ENCODE data around the gene CCL24. TPM values are rescaled to one million over a fixed set of nuclear protein-coding genes. Genes with fewer than 3 reads are reported as not detected.
"Not testable (repeated sequence)": the region's sequence is repeated elsewhere in the genome, so short reads cannot be mapped to it uniquely, and the experiment has no call there.

CCL24 gene
- total RNA-seq, 1 donor from 2014 or later: not detected

DNA sequence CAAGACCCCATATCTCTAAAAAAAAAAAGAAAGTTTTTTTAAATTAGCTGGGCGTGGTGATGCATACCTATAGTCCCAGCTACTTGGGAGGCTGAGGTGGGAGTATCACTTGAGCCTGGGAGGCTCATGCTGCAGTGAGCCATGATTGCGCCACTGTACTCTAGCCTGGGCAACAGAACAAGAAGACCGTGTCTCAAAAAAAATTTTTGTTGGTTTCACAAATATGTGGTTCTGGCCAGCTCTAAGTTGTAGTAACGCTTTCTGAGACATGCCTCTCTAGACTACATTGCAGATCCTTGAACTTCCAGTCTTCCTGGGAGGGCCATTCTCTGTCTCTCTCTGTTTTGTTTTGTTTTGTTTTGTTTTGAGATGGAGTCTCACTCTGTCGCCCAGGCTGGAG lies 40.6 kb upstream of the CCL24 start:
- H3K4me3 Mint-ChIP-seq (ENCODE audit: unreplicated experiment): no peak overlapping the region
- no peaks in the 10 kb centered on the region for H3K27me3 Mint-ChIP-seq (ENCODE audit: unreplicated experiment)
- no peak for DNase-seq (ENCODE audit: low spot score)
- H3K4me1 Mint-ChIP-seq (ENCODE audit: unreplicated experiment): no peaks in the 10 kb centered on the region
- no peak overlapping the region for H3K27ac Mint-ChIP-seq (ENCODE audit: unreplicated experiment)
- no peaks in the 10 kb centered on the region for H3K36me3 Mint-ChIP-seq (ENCODE audit: low read depth, unreplicated experiment)
- TF ChIP-seq, protein P1, sequence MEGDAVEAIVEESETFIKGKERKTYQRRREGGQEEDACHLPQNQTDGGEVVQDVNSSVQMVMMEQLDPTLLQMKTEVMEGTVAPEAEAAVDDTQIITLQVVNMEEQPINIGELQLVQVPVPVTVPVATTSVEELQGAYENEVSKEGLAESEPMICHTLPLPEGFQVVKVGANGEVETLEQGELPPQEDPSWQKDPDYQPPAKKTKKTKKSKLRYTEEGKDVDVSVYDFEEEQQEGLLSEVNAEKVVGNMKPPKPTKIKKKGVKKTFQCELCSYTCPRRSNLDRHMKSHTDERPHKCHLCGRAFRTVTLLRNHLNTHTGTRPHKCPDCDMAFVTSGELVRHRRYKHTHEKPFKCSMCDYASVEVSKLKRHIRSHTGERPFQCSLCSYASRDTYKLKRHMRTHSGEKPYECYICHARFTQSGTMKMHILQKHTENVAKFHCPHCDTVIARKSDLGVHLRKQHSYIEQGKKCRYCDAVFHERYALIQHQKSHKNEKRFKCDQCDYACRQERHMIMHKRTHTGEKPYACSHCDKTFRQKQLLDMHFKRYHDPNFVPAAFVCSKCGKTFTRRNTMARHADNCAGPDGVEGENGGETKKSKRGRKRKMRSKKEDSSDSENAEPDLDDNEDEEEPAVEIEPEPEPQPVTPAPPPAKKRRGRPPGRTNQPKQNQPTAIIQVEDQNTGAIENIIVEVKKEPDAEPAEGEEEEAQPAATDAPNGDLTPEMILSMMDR (IDR thresholded peaks at IDR 0.05; ENCODE audit: unreplicated experiment): no peak
- no peaks in the 10 kb centered on the region for H3K9me3 Mint-ChIP-seq (ENCODE audit: unreplicated experiment)

DNA sequence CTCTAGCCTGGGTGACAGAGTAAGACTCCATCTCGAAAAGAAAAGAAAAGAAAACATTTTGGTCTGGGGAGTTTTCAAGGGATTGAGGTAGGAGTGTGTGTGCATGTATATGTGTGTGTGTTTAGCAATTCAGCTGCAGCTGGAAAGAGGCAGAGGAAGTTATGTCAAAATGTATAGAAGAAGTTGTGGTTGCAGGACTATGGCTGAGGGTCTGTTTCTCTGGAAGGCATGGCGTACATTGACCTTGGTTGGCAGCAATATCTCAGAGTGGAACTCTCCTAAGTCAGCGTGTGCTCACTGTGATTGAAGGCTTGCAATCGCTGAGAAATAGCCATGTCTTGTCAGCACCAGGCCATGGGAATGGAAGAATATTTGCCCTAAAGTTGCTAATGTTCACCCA lies 36.6 kb upstream of the CCL24 start:
- no peaks in the 10 kb centered on the region for H3K36me3 Mint-ChIP-seq (ENCODE audit: low read depth, unreplicated experiment)
- no peaks in the 10 kb centered on the region for H3K27me3 Mint-ChIP-seq (ENCODE audit: unreplicated experiment)
- DNase-seq (ENCODE audit: low spot score): no peak
- H3K4me3 Mint-ChIP-seq (ENCODE audit: unreplicated experiment): no peak overlapping the region
- no peaks in the 10 kb centered on the region for H3K4me1 Mint-ChIP-seq (ENCODE audit: unreplicated experiment)
- no peaks in the 10 kb centered on the region for H3K9me3 Mint-ChIP-seq (ENCODE audit: unreplicated experiment)
- no peak overlapping the region for H3K27ac Mint-ChIP-seq (ENCODE audit: unreplicated experiment)
- TF ChIP-seq, protein P1 (IDR thresholded peaks at IDR 0.05; ENCODE audit: unreplicated experiment): no peak

DNA sequence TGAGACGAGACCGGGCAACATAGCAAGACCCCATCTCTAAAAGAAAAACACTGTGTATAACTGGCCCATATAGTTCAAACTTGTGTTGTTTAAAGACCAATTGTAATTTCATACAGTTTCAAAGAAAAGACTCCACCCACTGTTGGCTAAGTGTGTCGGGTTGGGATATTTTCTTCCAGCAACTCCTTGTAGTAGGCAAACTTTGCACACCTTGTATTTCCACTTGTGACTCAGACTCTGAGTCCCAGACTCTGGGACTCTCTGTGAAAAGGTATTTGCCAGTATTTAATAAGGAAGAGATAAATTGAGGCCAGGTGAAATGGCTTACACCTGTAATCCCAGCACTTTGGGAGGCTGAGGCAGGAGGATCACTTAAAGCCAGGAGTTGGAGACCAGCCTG lies 36.0 kb upstream of the CCL24 start:
- H3K36me3 Mint-ChIP-seq (ENCODE audit: low read depth, unreplicated experiment): no peaks in the 10 kb centered on the region
- H3K27ac Mint-ChIP-seq (ENCODE audit: unreplicated experiment): no peak overlapping the region
- H3K9me3 Mint-ChIP-seq (ENCODE audit: unreplicated experiment): no peaks in the 10 kb centered on the region
- no peaks in the 10 kb centered on the region for H3K27me3 Mint-ChIP-seq (ENCODE audit: unreplicated experiment)
- no peak for DNase-seq (ENCODE audit: low spot score)
- no peak overlapping the region for H3K4me3 Mint-ChIP-seq (ENCODE audit: unreplicated experiment)
- no peaks in the 10 kb centered on the region for H3K4me1 Mint-ChIP-seq (ENCODE audit: unreplicated experiment)
- TF ChIP-seq, protein P1 (IDR thresholded peaks at IDR 0.05; ENCODE audit: unreplicated experiment): no peak

DNA sequence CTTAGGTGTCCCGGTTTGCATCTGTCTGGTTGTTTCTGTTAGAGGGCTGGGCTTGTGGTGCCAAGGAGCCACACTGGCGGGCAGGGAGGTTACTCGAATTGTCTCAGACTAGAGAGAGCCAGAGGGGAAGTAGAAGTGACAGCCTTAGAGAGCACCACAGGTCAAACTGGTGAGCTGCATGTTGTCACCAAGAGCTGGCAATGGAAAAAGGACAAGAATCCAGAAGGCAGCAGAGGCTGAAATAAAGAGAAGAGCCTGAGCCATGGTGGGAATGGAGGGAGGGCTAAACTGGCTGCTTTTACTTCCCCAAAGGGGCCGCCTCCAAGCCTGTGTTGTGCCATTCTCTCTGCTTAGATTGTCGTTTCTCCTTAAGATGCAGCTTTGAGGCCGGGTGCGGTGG lies 34.1 kb upstream of the CCL24 start:
- Mint-ChIP-seq H3K36me3 (ENCODE audit: low read depth, unreplicated experiment) (no peaks in the 10 kb centered on the region), H3K27ac (ENCODE audit: unreplicated experiment) (no peak overlapping the region), H3K9me3 (ENCODE audit: unreplicated experiment) (no peaks in the 10 kb centered on the region), H3K4me3 (ENCODE audit: unreplicated experiment) (no peak overlapping the region), H3K4me1 (ENCODE audit: unreplicated experiment) (peaks cover 2% of the 10 kb centered on the region), H3K27me3 (ENCODE audit: unreplicated experiment) (no peaks in the 10 kb centered on the region)
- TF ChIP-seq, protein P1 (IDR thresholded peaks at IDR 0.05; ENCODE audit: unreplicated experiment): no peak
- DNase-seq (ENCODE audit: low spot score): no peak

DNA sequence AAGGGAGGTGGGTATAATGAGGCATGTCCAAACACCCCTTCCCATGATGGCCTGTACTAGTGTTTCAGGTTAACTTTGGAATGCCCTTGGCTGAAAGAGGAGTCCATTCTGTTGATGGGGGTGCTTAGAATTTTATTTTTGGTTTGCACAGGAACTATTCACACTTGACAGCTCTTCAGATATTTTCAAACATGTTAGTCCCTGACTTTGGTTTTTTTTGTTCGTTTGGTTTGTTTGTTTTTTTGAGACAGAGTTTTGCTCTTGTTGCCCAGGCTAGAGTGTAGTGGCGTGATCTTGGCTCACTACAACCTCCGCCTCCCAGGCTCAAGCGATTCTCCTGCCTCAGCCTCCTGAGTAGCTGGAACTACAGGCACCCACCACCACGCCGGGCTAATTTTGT lies 31.5 kb upstream of the CCL24 start:
- not testable (repeated sequence) for H3K27ac Mint-ChIP-seq (ENCODE audit: unreplicated experiment); H3K4me1 Mint-ChIP-seq (ENCODE audit: unreplicated experiment); H3K36me3 Mint-ChIP-seq (ENCODE audit: low read depth, unreplicated experiment); DNase-seq (ENCODE audit: low spot score); H3K9me3 Mint-ChIP-seq (ENCODE audit: unreplicated experiment); H3K27me3 Mint-ChIP-seq (ENCODE audit: unreplicated experiment); H3K4me3 Mint-ChIP-seq (ENCODE audit: unreplicated experiment)

DNA sequence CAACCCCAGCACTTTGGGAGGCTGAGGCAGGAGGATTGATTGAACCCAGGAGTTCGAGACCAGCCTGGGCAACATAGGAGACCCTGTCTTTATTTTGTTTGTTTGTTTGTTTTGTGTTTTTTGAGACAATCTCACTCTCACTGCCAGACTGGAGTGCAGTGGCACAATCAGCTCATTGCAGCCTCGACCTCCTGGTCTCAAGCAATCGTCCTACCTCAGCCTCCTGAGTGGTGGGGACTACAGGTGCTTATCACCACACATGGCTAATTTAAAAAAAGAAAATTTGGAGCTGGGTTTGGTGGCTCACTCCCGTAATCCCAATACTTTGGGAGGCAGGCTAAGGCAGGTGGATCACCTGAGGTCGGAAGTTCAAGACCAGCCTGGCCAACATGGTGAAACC lies 30.6 kb upstream of the CCL24 start:
- Mint-ChIP-seq H3K27me3 (ENCODE audit: unreplicated experiment) (no peaks in the 10 kb centered on the region), H3K4me3 (ENCODE audit: unreplicated experiment) (no peak overlapping the region), H3K36me3 (ENCODE audit: low read depth, unreplicated experiment) (no peaks in the 10 kb centered on the region), H3K4me1 (ENCODE audit: unreplicated experiment) (peaks cover 6% of the 10 kb centered on the region), H3K27ac (ENCODE audit: unreplicated experiment) (no peak overlapping the region), H3K9me3 (ENCODE audit: unreplicated experiment) (no peaks in the 10 kb centered on the region)
- DNase-seq (ENCODE audit: low spot score): no peak
- TF ChIP-seq, protein P1 (IDR thresholded peaks at IDR 0.05; ENCODE audit: unreplicated experiment): no peak
